HG02610 (cell line): ENCODE measurements around the gene ALDOA.
A peak's percentile ranks its signal among the peaks of the same experiment; 100 is the strongest.
"Not testable (repeated sequence)": the region's sequence is repeated elsewhere in the genome, so short reads cannot be mapped to it uniquely, and the experiment has no call there.

ENCODE experiments used
- ATAC-seq: cut with Tn5 transposase; IDR thresholded peaks from one replicate; pipeline ENCODE4 v1.9.1; 2021; ENCODE audit warnings: mild to moderate bottlenecking, moderate library complexity; ENCODE audit not compliant: unreplicated experiment

Gene ALDOA

DNA sequence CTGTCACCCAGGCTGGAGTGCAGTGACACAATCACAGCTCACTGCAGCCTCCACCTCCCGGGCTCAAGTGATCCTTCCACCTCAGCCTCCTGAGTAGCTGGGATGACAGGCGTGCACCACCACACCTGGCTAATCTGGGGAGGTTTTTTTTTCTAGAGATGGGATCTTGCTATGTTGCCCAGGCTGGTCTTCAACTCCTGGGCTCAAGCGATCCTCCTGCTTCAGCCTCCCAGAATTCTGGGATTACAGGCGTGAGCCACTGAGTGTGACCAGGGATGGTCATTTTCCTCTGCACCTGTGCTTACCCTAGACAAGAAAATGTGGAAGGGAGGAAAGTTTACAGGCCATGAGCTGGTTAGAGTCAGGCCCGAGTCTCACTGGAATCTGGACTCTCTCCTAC, 24.9 kb upstream of the ALDOA start:
- not testable (repeated sequence) for ATAC-seq

DNA sequence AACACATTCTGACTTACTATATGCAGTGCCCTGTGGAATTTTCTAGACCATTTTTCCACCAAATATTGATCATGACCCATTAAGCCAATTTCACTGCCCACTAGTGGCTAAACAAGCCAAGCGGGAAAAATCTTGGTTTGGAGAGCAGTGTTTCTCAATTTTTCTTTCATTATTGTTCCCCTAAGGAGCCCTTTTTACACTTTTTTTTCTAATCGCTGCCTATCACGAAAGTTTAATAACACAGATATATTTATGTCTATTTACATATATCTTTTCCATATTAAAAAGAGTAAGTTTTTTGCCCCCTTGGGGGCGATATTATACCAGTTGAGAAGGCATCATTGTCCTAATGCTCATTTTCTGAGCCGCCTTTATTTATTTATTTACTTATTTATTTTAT, 23.7 kb upstream of the ALDOA start:
- ATAC-seq = no peak

GRCh38 chr16:30046178-30046577, 19.4 kb upstream of the ALDOA start:
- ATAC-seq = no peak

DNA sequence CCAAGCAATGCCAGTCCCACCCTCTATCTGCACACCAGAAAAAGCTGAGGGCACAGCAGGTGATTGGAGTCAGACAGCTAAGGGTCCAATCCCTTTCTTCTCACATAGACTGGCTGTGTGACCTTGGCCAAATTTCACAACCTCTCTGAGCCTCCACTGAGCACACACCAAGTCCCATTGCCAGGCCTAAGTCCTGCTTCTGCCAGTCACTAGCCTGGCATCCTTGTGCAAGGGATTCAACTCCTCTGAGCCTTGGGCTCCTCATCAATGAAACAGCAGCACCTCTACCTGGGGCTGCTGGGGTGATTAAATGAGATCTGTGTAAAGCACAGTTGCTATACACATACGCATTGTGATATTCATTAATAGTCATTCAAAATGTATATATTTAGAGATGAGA, 19.0 kb upstream of the ALDOA start:
- no peak for ATAC-seq

DNA sequence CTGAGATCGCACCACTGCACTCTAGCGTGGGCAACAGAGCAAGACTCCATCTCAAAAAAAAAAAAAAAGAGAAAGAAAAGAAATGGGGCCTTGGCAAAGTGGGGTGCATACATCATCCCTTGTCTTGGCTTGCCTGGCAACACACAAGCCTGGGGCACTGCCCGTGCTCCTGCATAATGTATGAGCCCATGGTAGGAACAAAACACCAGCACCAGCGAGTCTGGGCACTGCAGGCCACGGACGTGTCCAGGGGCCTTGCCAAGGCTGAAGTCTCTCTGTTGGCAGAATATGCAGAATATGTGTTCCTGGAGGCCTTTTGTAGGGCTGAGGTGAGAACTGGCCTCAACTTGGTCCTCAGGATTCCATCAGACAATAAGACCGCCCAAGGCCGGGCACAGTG, 15.7 kb upstream of the ALDOA start:
- ATAC-seq = no peak

DNA sequence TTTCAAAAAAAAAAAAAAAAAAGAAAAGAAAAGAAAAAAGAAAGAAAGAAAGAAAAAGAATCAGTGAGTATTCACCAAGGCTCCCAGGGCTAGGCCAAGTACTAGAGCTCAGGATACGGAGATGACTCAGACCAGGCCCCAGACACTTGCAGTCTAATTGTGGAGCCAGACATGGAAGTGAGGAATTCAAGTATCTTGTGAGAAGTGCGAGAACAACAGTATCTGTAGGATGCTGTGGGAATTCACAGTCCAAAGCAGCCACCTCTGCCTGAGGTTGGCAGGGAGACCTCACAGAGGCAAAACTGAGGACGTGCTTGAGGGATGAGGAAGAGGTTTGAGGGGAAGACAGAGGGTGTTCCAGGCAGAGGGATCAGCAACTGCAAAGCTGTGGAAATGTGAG, 14.0 kb upstream of the ALDOA start:
- no peak for ATAC-seq

- ATAC-seq = peak; percentile 61
Measured at GRCh38 chr16:30052671-30053372, 12.7 kb upstream of the ALDOA start.

GRCh38 chr16:30053376-30054015, 12.1 kb upstream of the ALDOA start:
- peak; percentile 20 for ATAC-seq

GRCh38 chr16:30054451-30054850, 11.1 kb upstream of the ALDOA start:
- ATAC-seq = no peak

GRCh38 chr16:30054959-30055553, 10.5 kb upstream of the ALDOA start:
- no peak for ATAC-seq

DNA sequence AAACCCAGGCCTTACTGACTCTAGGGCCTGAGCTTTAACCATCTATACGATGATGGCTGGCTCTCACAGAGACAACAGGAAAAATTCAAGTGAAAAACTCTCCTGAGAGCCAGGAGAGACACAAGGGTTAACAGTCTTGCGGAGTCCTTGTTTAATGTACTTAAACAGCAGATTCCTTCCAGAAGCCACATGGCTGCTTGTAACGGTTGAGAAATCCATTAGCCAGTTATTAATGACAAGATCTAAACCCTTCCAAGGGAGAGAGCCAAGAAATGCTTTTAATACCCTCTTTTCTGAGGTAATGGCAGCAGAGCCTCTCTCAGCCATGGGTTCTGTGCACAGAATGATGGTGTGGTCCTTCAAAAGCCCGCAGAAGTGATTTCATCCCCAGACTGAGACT, 5.2 kb upstream of the ALDOA start:
- no peak for ATAC-seq

GRCh38 chr16:30060836-30061554, 4.6 kb upstream of the ALDOA start:
- no peak for ATAC-seq

DNA sequence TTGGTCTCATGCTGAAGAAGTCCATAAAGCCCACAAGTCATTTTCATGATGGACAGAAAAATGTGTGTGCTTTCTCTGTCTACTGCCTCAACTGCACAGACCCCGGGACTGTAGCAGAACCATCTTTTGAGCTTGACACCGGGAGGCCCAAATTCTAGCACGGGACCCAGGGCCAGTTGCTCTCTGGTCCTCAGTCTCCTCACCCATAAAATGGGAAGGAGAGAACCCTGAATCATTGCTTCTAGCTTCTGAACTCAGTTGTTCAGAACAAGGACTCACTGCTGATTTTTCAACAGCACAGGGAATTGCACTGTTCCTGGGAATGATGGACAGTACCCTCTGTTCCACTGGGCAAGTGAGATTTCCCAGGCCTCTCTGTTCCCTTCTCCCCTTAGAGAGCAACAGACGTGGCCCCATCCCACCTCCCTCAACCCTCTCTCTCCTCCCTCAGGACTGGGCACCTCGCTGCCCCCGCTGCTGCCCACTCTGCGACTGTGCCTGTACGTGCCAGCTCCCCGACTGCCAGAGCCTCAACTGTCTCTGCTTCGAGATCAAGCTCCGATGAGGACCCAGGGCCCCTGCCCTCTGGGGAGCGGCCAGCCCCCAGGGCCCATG, 2.2 kb upstream of the ALDOA start:
- ATAC-seq = no peak

DNA sequence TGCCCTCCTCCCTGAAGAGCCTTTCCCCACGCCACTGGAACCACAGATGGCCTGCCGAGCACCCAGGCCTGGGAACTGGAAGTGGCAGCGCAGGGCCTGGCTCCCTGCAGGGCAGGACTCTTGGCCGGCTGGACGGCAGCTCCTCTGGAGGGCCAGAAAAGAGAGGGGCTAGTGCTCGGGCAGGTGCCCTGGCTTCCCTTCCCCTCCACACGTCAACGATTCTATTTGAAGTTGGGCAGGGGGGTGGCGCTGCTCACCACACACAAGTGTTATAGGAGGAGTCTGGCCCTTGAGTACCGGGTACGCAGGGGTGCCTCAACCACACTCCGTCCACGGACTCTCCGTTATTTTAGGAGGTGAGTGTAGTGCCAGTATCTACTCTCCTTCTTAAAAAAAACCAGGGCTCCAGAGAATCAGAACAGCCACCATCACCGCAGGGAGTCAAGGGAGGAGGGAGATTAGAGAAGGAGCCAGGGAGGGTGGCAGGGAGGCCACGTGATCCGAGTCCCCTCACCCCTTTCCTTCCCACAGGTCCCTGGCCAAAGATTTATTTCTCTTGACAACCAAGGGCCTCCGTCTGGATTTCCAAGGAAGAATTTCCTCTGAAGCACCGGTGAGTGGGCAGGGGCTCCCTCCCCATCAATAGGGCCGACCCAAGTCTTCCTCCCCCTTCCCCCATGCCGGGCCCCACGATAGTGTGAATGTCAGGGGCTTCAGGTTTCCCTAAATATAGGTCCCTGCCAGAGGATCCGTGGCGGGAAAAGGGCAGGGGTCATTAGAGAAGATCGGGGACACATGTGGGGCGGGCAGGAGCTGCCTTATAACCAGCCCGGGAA, 1.4 kb upstream of the ALDOA start:
- ATAC-seq = peak; percentile 27

DNA sequence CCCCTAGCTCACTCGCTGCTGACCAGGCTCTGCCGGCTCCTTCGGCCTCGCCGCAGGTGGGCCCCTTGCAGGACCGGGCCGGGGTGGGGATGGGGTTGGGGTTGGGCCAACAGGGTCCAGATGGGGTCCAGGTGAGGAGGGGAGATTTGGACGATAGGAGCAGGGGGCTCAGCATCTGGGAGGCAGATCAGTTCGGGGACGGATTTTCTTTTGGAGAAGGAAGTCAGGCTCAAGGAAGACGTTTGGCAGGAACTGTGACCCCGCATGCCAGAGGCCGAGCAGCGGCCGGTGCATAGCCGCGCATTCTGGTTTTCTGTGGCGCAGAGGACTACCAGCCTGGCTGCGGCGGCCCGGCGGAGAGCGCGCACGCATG, 845 bp upstream of the ALDOA start:
- ATAC-seq = peak; percentile 2

GRCh38 chr16:30065943-30066760, 592 bp downstream of the ALDOA start:
- ATAC-seq = no peak

- ATAC-seq = no peak
Measured at GRCh38 chr16:30066761-30067583, 1.4 kb downstream of the ALDOA start.

DNA sequence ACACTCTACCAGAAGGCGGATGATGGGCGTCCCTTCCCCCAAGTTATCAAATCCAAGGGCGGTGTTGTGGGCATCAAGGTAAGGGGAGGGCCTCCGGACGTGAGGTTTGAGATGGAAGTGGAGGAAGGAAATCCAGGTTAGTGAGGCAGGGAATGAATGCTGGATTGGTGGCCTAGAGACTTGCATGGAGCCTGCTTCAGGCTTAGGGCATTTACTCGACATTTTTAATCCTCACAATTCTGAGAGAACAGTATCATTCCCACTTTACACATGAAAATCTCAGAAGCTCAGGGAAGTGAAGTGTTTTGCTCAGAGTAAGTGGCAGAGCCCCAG, 2.0 kb downstream of the ALDOA start:
- no peak for ATAC-seq

- ATAC-seq = no peak
Measured at GRCh38 chr16:30068333-30068732, 2.8 kb downstream of the ALDOA start.
